Measurements from ENCODE around the gene STX18.

Gene STX18

DNA sequence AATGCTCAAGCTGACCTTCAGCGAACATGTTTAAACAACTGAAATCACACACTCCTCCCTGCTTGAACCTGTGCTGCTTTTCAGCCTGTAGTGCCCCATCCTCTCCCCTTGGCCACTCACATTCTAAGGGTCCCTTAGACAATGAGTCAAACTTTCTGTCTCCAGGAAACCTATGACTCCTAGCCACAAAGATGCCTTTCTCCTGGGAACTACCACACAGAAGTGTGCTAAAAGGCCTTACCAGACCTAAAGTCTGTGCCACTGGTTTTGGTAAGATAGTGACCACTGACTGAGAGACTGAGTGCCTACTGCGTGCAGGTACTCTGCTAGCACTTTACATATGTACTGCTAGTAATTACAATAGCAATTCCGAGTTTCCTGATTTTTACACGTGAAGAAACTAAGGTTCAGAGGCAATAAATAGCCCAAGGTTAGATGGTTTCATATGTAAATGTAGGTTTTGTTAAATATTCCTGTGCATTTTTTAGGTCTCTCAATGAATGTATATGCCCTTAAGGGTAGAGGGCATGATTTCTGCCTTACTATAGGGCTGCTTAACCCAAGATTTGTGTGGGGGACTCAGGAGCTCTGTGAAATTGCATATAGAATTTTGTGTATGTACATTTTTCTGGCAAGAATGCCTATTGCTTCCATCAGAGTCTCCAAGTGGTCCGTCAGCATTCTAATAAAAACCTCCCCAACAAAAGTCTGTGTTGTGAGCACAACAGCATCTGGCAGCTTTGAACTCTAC, 83.9 kb downstream of the STX18 start:
- no peak for FAIRE-seq
- no peak for TF ChIP-seq CTCF (IDR thresholded peaks at IDR 0.05; ENCODE audit: insufficient read depth, missing control alignments)
- DNase-seq (ENCODE audit: insufficient read length, low spot score): no peak

- no peak for FAIRE-seq
- TF ChIP-seq CTCF (IDR thresholded peaks at IDR 0.05; ENCODE audit: insufficient read depth, missing control alignments): no peak
- no peak for DNase-seq (ENCODE audit: insufficient read length, low spot score)
These were observed 84.9 kb downstream of the STX18 start for GRCh38 chr4:4456816-4457578.

- TF ChIP-seq CTCF (IDR thresholded peaks at IDR 0.05; ENCODE audit: insufficient read depth, missing control alignments): no peak
- FAIRE-seq (no peak), DNase-seq (ENCODE audit: insufficient read length, low spot score) (no peak)
These were observed 85.5 kb downstream of the STX18 start for GRCh38 chr4:4456351-4456750.

DNA sequence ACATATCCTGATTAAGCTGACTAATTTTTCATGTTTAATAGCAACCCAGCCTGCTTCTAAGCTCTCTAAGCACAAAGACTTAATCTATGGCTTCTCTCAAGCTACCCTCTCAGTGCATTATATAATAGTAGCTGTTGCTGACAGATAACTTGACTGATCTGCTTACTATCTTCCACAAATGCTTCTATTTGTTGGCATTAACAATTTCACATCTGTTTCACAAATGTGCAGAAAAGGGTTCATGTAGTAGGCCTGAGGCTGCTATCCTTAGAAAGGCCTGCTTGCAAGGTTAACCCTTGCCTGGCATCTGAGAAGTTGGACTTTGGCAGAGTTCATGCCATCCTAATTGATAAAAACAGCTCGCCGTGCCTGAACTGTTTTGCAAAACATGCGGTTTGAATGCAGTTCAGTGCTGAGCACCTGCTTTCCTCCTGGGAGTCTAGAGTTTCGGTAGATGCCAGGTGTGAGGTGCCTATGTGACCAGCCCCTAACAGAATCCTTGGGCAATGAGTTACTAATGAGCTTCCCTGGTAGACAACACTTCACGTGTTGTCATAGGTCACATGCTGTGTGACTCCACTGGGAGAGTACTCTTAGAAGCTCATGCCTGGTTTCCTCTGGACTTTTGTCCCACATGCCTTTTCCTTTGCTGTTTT, 86.5 kb downstream of the STX18 start:
- DNase-seq (ENCODE audit: insufficient read length, low spot score) (no peak), FAIRE-seq (peak; percentile 72)
- TF ChIP-seq CTCF (IDR thresholded peaks at IDR 0.05; ENCODE audit: insufficient read depth, missing control alignments): no peak

DNA sequence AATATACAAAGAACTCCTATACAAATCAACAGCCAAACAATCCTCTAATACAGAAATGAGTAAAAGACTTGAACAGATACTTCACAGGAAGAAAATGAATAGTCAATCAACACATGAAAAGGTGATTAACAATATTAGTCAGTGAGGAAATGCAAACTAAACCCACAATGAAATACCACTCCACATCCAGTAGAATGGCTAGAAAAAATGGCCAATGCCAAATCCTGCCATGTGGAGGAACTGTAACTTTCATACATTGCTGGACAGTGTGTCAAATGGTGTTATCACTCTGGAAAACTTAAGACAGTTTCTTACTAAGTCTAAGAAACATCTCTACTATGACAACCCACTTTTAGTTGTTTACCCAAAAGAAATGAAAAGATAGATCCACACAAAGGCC, 95.4 kb downstream of the STX18 start:
- no peak for TF ChIP-seq CTCF (IDR thresholded peaks at IDR 0.05; ENCODE audit: insufficient read depth, missing control alignments)
- no peak for FAIRE-seq
- no peak for DNase-seq (ENCODE audit: insufficient read length, low spot score)

DNA sequence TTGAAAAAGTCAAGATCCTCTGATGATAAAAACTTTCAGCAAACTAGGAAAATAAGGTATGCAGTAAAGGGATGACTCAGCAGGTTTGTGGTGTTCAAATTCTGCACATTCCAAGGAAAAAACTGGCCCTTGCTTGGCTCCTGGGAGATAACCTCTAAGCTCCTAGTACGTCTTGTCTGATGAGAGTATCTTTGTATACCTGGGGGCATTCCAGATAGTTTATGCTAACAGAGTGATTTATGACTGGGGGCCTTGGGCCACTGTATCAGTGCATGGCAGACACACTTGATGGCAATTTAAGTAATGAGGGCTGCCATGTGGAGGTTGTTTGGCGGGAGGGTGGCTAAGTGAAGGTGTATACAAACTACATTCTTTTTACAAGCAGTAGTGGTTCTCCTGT, 98.0 kb downstream of the STX18 start:
- FAIRE-seq (no peak), DNase-seq (ENCODE audit: insufficient read length, low spot score) (no peak)
- TF ChIP-seq CTCF (IDR thresholded peaks at IDR 0.05; ENCODE audit: insufficient read depth, missing control alignments): no peak

All from D721Med (cell line).